ENCODE results near the gene COX7B2.

Gene COX7B2

GRCh38 chr4:46909078-46909477 lies at the start of gene COX7B2:
COX7B2 (minus strand) TSS chr4:46909245; CDS start chr4:46735192, 174,053 bp downstream.
- DNase-seq = no peak

GRCh38 chr4:46956451-46956850 lies 47.4 kb upstream of the COX7B2 start:
- DNase-seq = no peak

- DNase-seq = no peak
Observed at GRCh38 chr4:46955601-46956000, 46.6 kb upstream of the COX7B2 start.

- DNase-seq = no peak
Observed at GRCh38 chr4:46954643-46955042, 45.6 kb upstream of the COX7B2 start.

- no peak for DNase-seq
Observed at GRCh38 chr4:46953564-46953963, 44.5 kb upstream of the COX7B2 start.

- no peak for DNase-seq
Observed at GRCh38 chr4:46952451-46952850, 43.4 kb upstream of the COX7B2 start.

- no peak for DNase-seq
Observed at GRCh38 chr4:46950826-46951225, 41.8 kb upstream of the COX7B2 start.

GRCh38 chr4:46949822-46950221 lies 40.8 kb upstream of the COX7B2 start:
- DNase-seq = no peak

- no peak for DNase-seq
Observed at GRCh38 chr4:46947541-46947940, 38.5 kb upstream of the COX7B2 start.

- no peak for DNase-seq
Observed at GRCh38 chr4:46946919-46947536, 38.0 kb upstream of the COX7B2 start.

- DNase-seq = no peak
Observed at GRCh38 chr4:46945062-46945461, 36.0 kb upstream of the COX7B2 start.

- no peak for DNase-seq
Observed at GRCh38 chr4:46944345-46944744, 35.3 kb upstream of the COX7B2 start.

GRCh38 chr4:46937493-46937892 lies 28.4 kb upstream of the COX7B2 start:
- no peak for DNase-seq

- no peak for DNase-seq
Observed at GRCh38 chr4:46934726-46935125, 25.7 kb upstream of the COX7B2 start.

GRCh38 chr4:46933686-46934085 lies 24.6 kb upstream of the COX7B2 start:
- DNase-seq = no peak

- DNase-seq = no peak
Observed at GRCh38 chr4:46931981-46932380, 22.9 kb upstream of the COX7B2 start.

- DNase-seq = no peak
Observed at GRCh38 chr4:46930891-46931290, 21.8 kb upstream of the COX7B2 start.

GRCh38 chr4:46927201-46927600 lies 18.2 kb upstream of the COX7B2 start:
- DNase-seq = no peak

GRCh38 chr4:46924789-46925529 lies 15.9 kb upstream of the COX7B2 start:
- no peak for DNase-seq

- no peak for DNase-seq
Observed at GRCh38 chr4:46922205-46922604, 13.2 kb upstream of the COX7B2 start.

- DNase-seq = no peak
Observed at GRCh38 chr4:46908148-46908547, 897 bp downstream of the COX7B2 start.

GRCh38 chr4:46900082-46900481 lies 9.0 kb downstream of the COX7B2 start:
- DNase-seq = no peak

- no peak for DNase-seq
Observed at GRCh38 chr4:46894826-46895225, 14.2 kb downstream of the COX7B2 start.

- no peak for DNase-seq
Observed at GRCh38 chr4:46890056-46890455, 19.0 kb downstream of the COX7B2 start.

GRCh38 chr4:46889410-46889809 lies 19.6 kb downstream of the COX7B2 start:
- DNase-seq = no peak

Measured in NCI-H187 treated with DMSO at 0.1 percent for 48 hours (cell line).